Amniotic stem cell (primary cell): ENCODE measurements around the gene LSM12.

ENCODE experiments used
- DNase-seq: peaks from one replicate; lab custom pipeline; 2025; lab: John Stamatoyannopoulos, UW

Gene LSM12

DNA sequence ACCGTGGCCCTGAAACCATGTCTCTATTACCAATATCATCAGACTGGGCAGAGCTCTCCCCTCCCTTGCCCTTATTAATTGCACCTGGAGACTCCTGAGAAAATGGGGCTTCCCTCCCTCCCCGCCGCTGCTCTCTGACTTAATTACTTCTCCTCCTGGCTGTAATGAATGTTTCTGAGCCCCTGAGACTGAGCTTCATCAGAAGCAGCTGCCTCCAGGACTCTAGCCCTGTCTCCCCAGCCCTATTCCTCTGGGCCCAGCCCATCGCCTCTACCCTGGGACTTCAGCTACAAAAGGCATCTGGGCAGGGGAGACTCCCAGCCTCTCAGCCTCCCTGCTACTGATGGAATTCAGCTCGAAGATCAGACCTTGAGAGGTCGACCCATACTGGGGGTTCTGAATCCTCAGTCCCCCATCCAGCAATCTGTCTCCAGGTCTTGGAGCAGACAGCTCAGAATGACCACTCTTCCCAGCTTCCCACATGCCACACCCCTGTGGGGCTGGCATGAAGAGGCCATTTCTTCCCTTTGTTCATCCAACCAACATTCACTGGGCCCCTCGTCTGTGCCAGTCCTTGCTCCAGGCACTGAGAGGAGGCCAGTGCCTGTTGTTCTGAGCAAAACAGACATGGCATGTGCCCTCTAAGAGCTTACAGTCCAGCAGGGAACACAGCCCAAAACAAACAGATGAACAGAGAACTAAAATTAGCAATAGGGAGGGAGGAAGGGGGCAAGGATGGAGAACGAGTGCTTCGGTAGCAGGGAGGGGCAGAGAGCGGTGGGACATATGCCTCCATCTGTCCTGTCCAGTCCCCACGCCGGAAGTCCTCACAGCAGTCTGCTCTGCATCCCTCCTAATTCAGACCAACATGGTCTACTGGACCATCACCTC lies 79.1 kb downstream of the LSM12 start:
- no peak for DNase-seq

DNA sequence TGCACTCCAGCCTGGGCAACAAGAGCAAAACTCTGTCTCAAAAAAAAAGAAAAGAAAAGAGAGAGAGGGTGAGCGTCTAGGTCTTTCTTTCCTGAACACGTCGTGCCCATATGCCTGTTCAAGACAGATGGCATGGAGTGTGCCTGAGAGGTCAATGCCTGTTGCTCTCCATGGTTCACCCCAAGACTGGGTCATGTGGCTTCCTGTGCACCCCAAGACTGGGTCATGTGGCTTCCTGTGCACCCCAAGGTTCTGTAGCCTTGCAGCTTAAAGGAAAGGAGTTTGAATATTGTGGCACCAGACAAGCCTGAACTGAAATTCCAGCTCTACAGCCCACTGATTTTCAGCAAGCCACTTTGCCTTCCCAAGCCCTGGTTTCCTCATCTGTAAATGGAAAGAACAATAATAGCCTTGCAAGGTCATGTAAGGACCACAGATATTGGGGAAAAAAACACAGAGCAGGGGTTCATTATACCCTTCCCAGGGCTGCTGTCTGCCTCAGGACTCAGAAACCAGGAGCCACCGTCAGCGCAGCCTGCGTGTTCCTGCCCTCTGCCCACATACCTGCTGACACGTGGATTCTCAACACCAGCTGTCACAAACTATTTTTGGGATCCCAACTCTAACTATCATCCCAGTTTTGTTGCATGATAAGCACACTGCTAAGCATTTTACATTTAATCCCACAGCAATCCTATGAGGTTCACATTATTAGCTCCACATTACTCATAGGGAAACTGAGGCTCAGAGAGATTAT lies 80.1 kb downstream of the LSM12 start:
- no peak for DNase-seq

DNA sequence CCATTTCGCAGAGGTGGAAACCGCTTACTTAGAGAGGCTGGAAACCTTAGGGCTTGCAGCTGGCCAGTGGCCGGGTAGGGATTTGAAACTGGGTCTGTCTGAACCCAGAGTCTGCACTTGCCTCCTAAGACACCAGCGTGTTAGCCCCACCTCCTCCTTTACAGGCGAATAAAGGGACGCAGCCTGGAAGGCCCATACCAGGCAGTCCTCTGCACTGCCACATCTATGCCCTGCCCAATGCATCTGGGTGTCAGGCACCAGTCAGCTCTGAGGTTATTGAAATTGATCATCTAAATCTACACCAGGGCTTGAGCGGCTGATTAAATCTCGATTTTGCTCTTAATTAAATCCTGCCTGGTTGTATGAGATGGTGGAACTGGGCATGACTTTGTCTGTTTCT lies 82.0 kb downstream of the LSM12 start:
- no peak for DNase-seq
